ENCODE results near the gene UNC13C.

Gene UNC13C

GRCh38 chr15:53978253-53978906 is at the start of gene UNC13C:
Gene UNC13C, plus strand, starts transcription at chr15:53978441. Its CDS starts 34,463 bp downstream, at chr15:54012904.
- TF ChIP-seq USF1 (IDR thresholded peaks at IDR 0.05): no peak
- no peak for TF ChIP-seq NFIC (IDR thresholded peaks at IDR 0.05)
- TF ChIP-seq REST (IDR thresholded peaks at IDR 0.05; ENCODE audit: low read depth): no peak
- TF ChIP-seq RAD21 (IDR thresholded peaks at IDR 0.05; ENCODE audit: low read depth): no peak
- no peak for TF ChIP-seq CREB1 (IDR thresholded peaks at IDR 0.05; ENCODE audit: low read depth)
- TF ChIP-seq MAX (IDR thresholded peaks at IDR 0.05): no peak
- no peak for TF ChIP-seq YY1 (IDR thresholded peaks at IDR 0.05; ENCODE audit: low read depth)
- no peak for TF ChIP-seq CEBPB (IDR thresholded peaks at IDR 0.05)
- no peak for TF ChIP-seq EP300 (IDR thresholded peaks at IDR 0.05; ENCODE audit: borderline replicate concordance)
- TF ChIP-seq EGR1 (IDR thresholded peaks at IDR 0.05): no peak

- no peak for TF ChIP-seq ZBTB7A (IDR thresholded peaks at IDR 0.05; ENCODE audit: low read depth)
- no peak for TF ChIP-seq REST (IDR thresholded peaks at IDR 0.05; ENCODE audit: low read depth)
- no peak for TF ChIP-seq USF1 (IDR thresholded peaks at IDR 0.05)
- no peak for TF ChIP-seq YY1 (IDR thresholded peaks at IDR 0.05; ENCODE audit: low read depth)
- no peak for TF ChIP-seq NFIC (IDR thresholded peaks at IDR 0.05)
- no peak for TF ChIP-seq FOXM1 (IDR thresholded peaks at IDR 0.05; ENCODE audit: borderline replicate concordance, low read depth)
- no peak for TF ChIP-seq MAX (IDR thresholded peaks at IDR 0.05)
- TF ChIP-seq TEAD4 (IDR thresholded peaks at IDR 0.05): no peak
- TF ChIP-seq RAD21 (IDR thresholded peaks at IDR 0.05; ENCODE audit: low read depth): no peak
- no peak for TF ChIP-seq CEBPB (IDR thresholded peaks at IDR 0.05)
- TF ChIP-seq EGR1 (IDR thresholded peaks at IDR 0.05): no peak
- TF ChIP-seq CREB1 (IDR thresholded peaks at IDR 0.05; ENCODE audit: low read depth): no peak
- TF ChIP-seq EP300 (IDR thresholded peaks at IDR 0.05; ENCODE audit: borderline replicate concordance): no peak
- TF ChIP-seq TAF1 (IDR thresholded peaks at IDR 0.05; ENCODE audit: low read depth): no peak
- TF ChIP-seq TCF12 (IDR thresholded peaks at IDR 0.05; ENCODE audit: low read depth): no peak
Observed at GRCh38 chr15:53936137-53936536, 42.1 kb upstream of the UNC13C start.

GRCh38 chr15:53950572-53950971 is 27.7 kb upstream of the UNC13C start:
- TF ChIP-seq EP300 (IDR thresholded peaks at IDR 0.05; ENCODE audit: borderline replicate concordance): no peak
- no peak for TF ChIP-seq TEAD4 (IDR thresholded peaks at IDR 0.05)
- TF ChIP-seq USF1 (IDR thresholded peaks at IDR 0.05): no peak
- no peak for TF ChIP-seq YY1 (IDR thresholded peaks at IDR 0.05; ENCODE audit: low read depth)
- TF ChIP-seq CREB1 (IDR thresholded peaks at IDR 0.05; ENCODE audit: low read depth): no peak
- TF ChIP-seq REST (IDR thresholded peaks at IDR 0.05; ENCODE audit: low read depth): no peak
- TF ChIP-seq TAF1 (IDR thresholded peaks at IDR 0.05; ENCODE audit: low read depth): no peak

- TF ChIP-seq ZBTB7A (IDR thresholded peaks at IDR 0.05; ENCODE audit: low read depth) (no peak), TCF12 (IDR thresholded peaks at IDR 0.05; ENCODE audit: low read depth) (no peak), NFIC (IDR thresholded peaks at IDR 0.05) (no peak), CREB1 (IDR thresholded peaks at IDR 0.05; ENCODE audit: low read depth) (no peak), FOXM1 (IDR thresholded peaks at IDR 0.05; ENCODE audit: borderline replicate concordance, low read depth) (no peak), YY1 (IDR thresholded peaks at IDR 0.05; ENCODE audit: low read depth) (no peak), USF1 (IDR thresholded peaks at IDR 0.05) (no peak), CEBPB (IDR thresholded peaks at IDR 0.05) (no peak), TAF1 (IDR thresholded peaks at IDR 0.05; ENCODE audit: low read depth) (no peak), EGR1 (IDR thresholded peaks at IDR 0.05) (no peak), RAD21 (IDR thresholded peaks at IDR 0.05; ENCODE audit: low read depth) (no peak), MAX (IDR thresholded peaks at IDR 0.05) (no peak), EP300 (IDR thresholded peaks at IDR 0.05; ENCODE audit: borderline replicate concordance) (no peak), TEAD4 (IDR thresholded peaks at IDR 0.05) (no peak), REST (IDR thresholded peaks at IDR 0.05; ENCODE audit: low read depth) (no peak)
Observed at GRCh38 chr15:53955396-53955795, 22.8 kb upstream of the UNC13C start.

Measured in Ishikawa (cell line).